Measurements from ENCODE around the gene ZCCHC24. TPM values are rescaled to one million over a fixed set of nuclear protein-coding genes. Genes with fewer than 3 reads are reported as not detected.
A peak's percentile ranks its signal among the peaks of the same experiment; 100 is the strongest.

Gene ZCCHC24
- total and polyA plus RNA-seq, 11 donors: 18.7 to 122 (median 49.6) TPM

GRCh38 chr10:79457256-79457785, 11.9 kb upstream of the ZCCHC24 start:
- H3K27me3 ChIP-seq: no peaks in the 10 kb centered on the region
- H3K9me3 ChIP-seq: no peaks in the 10 kb centered on the region
- no peak overlapping the region for H3K4me3 ChIP-seq
- no peaks in the 10 kb centered on the region for H3K36me3 ChIP-seq
- H3K27ac ChIP-seq: no peak overlapping the region
- no peaks in the 10 kb centered on the region for H3K4me1 ChIP-seq
- no peak for DNase-seq
- intact Hi-C loops (cut with DNase I): no loop called here
- no peak for TF ChIP-seq CTCF (IDR thresholded peaks at IDR 0.05)
- TF ChIP-seq POLR2A (IDR thresholded peaks at IDR 0.05): no peak
- no peak for ATAC-seq
- WGBS, 4 donors: 85 to 97% (median 90%) methylated on average over 7 of the region's 7 CpGs

DNA sequence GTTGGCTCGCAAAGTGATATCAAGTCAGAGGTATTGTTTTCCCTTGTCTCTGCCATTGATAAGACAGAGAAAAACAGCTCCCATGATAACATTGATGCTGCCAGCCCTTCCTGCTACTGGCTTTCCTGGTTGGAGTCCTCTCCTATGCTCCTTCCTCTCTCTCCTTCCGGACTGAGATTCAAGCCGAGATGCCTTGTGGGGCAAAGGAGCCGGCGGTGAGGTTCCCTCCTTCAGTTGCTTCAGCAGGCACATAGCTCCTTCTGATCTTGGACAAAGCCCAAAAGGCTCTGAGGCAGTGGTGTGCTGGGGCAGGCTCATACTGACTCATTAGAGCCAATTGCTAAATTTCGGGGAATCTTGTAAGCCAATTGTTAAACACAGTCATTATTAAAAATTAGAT, 8.8 kb upstream of the ZCCHC24 start:
- no peak for TF ChIP-seq CTCF (IDR thresholded peaks at IDR 0.05)
- no peak for TF ChIP-seq POLR2A (IDR thresholded peaks at IDR 0.05)

GRCh38 chr10:79453392-79453791, 8.0 kb upstream of the ZCCHC24 start:
- no peak overlapping the region for H3K27ac ChIP-seq
- H3K4me1 ChIP-seq: no peaks in the 10 kb centered on the region
- ATAC-seq: no peak
- TF ChIP-seq CTCF (IDR thresholded peaks at IDR 0.05) (no peak), POLR2A (IDR thresholded peaks at IDR 0.05) (no peak)
- no peak for DNase-seq
- no peaks in the 10 kb centered on the region for H3K27me3 ChIP-seq
- intact Hi-C loops (cut with DNase I): loop anchor here in 1 of 10 donors (5.0 kb wide), 1 partner anchor 61 kb away; no protein-coding TSS in a partner anchor
- WGBS, 4 donors: 91 to 99% (median 94%) methylated on average over 3 of the region's 3 CpGs
- H3K9me3 ChIP-seq: no peaks in the 10 kb centered on the region
- no peak overlapping the region for H3K4me3 ChIP-seq
- H3K36me3 ChIP-seq: no peaks in the 10 kb centered on the region

More for the DNA sequence above, 8.8 kb upstream of the ZCCHC24 start:
- no peaks in the 10 kb centered on the region for H3K36me3 ChIP-seq
- H3K4me1 ChIP-seq: no peaks in the 10 kb centered on the region
- H3K4me3 ChIP-seq: no peak overlapping the region
- intact Hi-C loops (cut with DNase I): loop anchor here in 1 of 10 donors (5.0 kb wide), 1 partner anchor 62 kb away; no protein-coding TSS in a partner anchor
- H3K27me3 ChIP-seq: no peaks in the 10 kb centered on the region
- H3K27ac ChIP-seq: no peak overlapping the region
- WGBS, 4 donors: 56 to 62% (median 61%) methylated on average over 6 of the region's 6 CpGs
- peak in 2 of 4 donors; percentile 31 to 52 for ATAC-seq
- H3K9me3 ChIP-seq: no peaks in the 10 kb centered on the region
- no peak for DNase-seq

DNA sequence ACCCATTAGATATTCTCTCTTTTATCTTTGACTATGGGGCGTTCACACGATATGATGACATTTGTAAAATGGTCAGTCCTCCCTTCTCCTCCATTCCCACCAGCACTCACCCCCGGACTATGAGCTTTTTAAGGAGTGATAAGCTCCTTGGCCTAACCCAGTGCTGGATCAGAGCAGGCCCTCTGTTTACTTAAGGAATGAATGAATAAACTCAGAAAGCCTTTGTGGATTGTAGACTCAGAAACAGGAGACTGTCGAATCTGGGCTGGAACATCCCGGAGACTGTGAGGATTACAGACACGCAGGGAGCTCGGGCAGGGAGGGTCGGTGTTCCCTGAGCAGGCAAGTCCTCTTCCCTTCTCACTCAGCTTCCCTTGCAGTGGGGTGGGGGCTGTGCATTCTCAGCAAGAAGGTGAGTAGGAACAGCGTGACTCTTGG, 6.8 kb upstream of the ZCCHC24 start:
- WGBS, 4 donors: 78 to 82% (median 80%) methylated on average over 9 of the region's 9 CpGs
- Histone ChIP-seq H3K27ac (peak overlapping the region in 1 of 12 donors; percentile 31), H3K4me1 (no peaks in the 10 kb centered on the region), H3K36me3 (no peaks in the 10 kb centered on the region), H3K4me3 (no peak overlapping the region), H3K9me3 (no peaks in the 10 kb centered on the region), H3K27me3 (no peaks in the 10 kb centered on the region)
- intact Hi-C loops (cut with DNase I): loop anchor here in 1 of 10 donors (5.0 kb wide), 1 partner anchor 60 kb away; no protein-coding TSS in a partner anchor
- peak in 2 of 4 donors; percentile 21 to 40 for ATAC-seq
- no peak for TF ChIP-seq POLR2A (IDR thresholded peaks at IDR 0.05)
- TF ChIP-seq CTCF (IDR thresholded peaks at IDR 0.05): no peak
- DNase-seq: no peak
